Colonic mucosa (tissue), 4 donors: ENCODE results near the gene PLEKHJ1. TPM values are rescaled to one million over a fixed set of nuclear protein-coding genes. Genes with fewer than 3 reads are reported as not detected.

Experiments used
- DNase-seq: peaks from one replicate; pipeline ENCODE4 v3.0.0-alpha.2; 2020
- H3K27ac ChIP-seq: fragments of 200-600 bp; one replicate; pipeline ENCODE4 v1.8.0; 2021
- H3K27me3 ChIP-seq: fragments of 200-600 bp; one replicate; pipeline ENCODE4 v1.8.0; 2021
- H3K36me3 ChIP-seq: fragments of 200-600 bp; one replicate; pipeline ENCODE4 v1.8.0; 2021
- H3K4me1 ChIP-seq: fragments of 200-600 bp; one replicate; pipeline ENCODE4 v1.8.0; 2021; ENCODE audit warnings: mild to moderate bottlenecking
- H3K4me3 ChIP-seq: fragments of 200-600 bp; one replicate; pipeline ENCODE4 v1.8.0; 2021
- H3K9ac ChIP-seq, 2 donors: one replicate each; pipeline ENCODE4 v1.7.0; 2013; ENCODE audit warnings: control low read depth in 2 of 2, low read depth in 2 of 2, low read length in 2 of 2
- H3K9me3 ChIP-seq: fragments of 200-600 bp; one replicate; pipeline ENCODE4 v1.8.0; 2021
- intact Hi-C: fragments of 100-400 bp; cut with DNase I; formaldehyde crosslinking; loops from one replicate; pipeline ENCODE4 v1.14.1; 2022
- total RNA-seq, 2 donors: library from RNA; stranded (reverse); fragmentation: NEBNext Ultra II Directional in 1 of 2; extraction: Animal tissue kit (Norgen Biotek cat#: 25700) in 1 of 2; gene quantifications; one replicate each; pipeline ENCODE4 v1.2.1, GENCODE V29; 2021
- TF ChIP-seq, protein P1 (sequence below): fragments of 200-600 bp; IDR thresholded peaks from one replicate; pipeline ENCODE4 v1.8.0; 2022; ENCODE audit warnings: antibody characterized with exemption, mild to moderate bottlenecking
- donor health status: healthy.
- donor health status: DM: no; HTN: no; CAD: no.
- donor health status: DM: no; HTN: no; CAD: no.

The PLEKHJ1 gene
- total RNA-seq, 2 donors from 2014 or later = 176 to 238 TPM

DNA sequence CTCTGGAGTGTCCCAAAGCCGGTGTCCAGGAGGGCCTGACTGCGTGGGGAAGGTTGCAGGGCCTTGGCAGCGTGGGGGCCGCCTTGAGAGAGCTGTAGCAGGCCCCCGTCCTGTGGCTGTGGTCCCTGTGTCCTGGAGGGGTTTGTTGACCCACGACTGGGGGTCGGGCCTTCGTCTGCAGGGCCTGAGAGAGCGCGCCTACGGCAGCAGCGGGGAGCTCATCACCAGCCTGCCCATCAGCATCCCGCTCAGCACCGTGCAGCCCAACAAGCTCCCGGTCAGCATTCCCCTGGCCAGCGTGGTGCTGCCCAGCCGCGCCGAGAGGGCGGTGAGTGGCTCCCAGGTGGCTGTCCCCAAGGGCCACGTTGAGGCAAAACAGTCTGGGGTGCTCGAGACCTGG is 18.5 kb downstream of the PLEKHJ1 start:
- Histone ChIP-seq H3K9me3 (no peaks in the 10 kb centered on the region), H3K9ac (no peak overlapping the region), H3K27me3 (no peaks in the 10 kb centered on the region), H3K36me3 (peaks cover 11% of the 10 kb centered on the region), H3K4me3 (no peak overlapping the region), H3K27ac (no peak overlapping the region), H3K4me1 (peaks cover 12% of the 10 kb centered on the region)
- no peak for DNase-seq
- intact Hi-C loops = no loop called here
- TF ChIP-seq, protein P1, sequence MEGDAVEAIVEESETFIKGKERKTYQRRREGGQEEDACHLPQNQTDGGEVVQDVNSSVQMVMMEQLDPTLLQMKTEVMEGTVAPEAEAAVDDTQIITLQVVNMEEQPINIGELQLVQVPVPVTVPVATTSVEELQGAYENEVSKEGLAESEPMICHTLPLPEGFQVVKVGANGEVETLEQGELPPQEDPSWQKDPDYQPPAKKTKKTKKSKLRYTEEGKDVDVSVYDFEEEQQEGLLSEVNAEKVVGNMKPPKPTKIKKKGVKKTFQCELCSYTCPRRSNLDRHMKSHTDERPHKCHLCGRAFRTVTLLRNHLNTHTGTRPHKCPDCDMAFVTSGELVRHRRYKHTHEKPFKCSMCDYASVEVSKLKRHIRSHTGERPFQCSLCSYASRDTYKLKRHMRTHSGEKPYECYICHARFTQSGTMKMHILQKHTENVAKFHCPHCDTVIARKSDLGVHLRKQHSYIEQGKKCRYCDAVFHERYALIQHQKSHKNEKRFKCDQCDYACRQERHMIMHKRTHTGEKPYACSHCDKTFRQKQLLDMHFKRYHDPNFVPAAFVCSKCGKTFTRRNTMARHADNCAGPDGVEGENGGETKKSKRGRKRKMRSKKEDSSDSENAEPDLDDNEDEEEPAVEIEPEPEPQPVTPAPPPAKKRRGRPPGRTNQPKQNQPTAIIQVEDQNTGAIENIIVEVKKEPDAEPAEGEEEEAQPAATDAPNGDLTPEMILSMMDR = no peak

DNA sequence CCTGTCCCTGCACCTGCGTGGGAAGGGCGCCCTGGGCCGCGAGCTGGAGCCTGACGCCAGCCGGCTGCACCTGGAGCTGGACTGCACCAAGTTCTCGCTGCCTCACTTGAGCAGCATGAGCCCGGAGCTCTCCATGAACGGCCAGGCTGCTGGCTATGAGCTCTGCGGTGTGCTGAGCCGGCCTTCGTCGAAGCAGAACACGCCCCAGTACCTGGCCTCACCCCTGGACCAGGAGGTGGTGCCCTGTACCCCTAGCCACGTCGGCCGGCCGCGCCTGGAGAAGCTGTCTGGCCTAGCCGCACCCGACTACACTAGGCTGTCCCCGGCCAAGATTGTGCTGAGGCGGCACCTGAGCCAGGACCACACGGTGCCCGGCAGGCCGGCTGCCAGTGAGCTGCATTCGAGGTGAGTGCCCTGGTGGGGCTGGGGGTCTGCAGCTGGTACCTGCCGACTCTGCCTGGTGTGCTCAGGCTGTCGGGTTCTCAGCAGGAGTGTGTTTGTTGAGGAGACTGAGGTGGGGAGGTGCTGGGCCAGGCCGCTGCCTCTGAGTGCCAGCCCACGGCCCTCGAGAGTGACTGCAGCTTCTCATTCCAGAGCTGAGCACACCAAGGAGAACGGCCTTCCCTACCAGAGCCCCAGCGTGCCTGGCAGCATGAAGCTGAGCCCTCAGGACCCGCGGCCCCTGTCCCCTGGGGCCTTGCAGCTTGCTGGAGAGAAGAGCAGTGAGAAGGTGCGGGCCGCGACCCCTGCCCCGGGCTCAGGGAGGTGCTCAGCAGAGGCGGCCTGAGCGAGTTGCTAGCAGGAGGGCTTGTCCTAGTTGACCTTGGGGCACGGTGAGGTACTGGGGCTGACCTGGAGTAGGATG is 19.5 kb downstream of the PLEKHJ1 start:
- no peak overlapping the region for H3K4me3 ChIP-seq
- intact Hi-C loops = no loop called here
- H3K36me3 ChIP-seq = peaks cover 14% of the 10 kb centered on the region
- no peak overlapping the region for H3K27ac ChIP-seq
- H3K4me1 ChIP-seq = peaks cover 17% of the 10 kb centered on the region
- no peak for DNase-seq
- TF ChIP-seq, protein P1 = no peak
- H3K9me3 ChIP-seq = no peaks in the 10 kb centered on the region
- no peaks in the 10 kb centered on the region for H3K27me3 ChIP-seq
- H3K9ac ChIP-seq = no peak overlapping the region

DNA sequence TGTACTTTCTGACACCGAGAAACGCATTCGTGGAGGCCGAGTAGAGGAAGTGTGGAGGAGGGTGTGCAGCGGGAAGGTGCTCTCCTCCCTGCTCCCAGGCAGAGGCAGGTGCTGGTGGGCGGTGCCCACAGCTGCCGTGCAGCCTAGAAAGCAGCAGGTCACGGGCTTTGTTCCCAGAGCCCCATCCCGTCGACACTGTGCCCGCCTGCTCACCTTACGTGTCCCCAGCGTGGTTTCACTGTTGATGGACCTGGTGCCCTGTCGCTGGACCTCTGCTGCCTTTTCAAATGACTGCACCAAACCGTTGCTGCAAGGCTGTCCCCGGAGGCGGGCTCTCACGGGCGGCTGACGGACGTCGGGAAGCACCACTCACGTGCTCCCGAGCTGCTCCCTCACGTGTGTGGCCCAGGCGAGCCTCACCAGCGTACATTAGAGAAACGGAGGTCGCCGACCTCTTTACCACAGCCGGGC is 20.8 kb downstream of the PLEKHJ1 start:
- Histone ChIP-seq H3K27ac (no peak overlapping the region), H3K9me3 (no peaks in the 10 kb centered on the region), H3K4me1 (peaks cover 17% of the 10 kb centered on the region), H3K36me3 (peaks cover 25% of the 10 kb centered on the region), H3K9ac (no peak overlapping the region), H3K27me3 (no peaks in the 10 kb centered on the region), H3K4me3 (no peak overlapping the region)
- no peak for DNase-seq
- intact Hi-C loops = no loop called here
- TF ChIP-seq, protein P1 = no peak

DNA sequence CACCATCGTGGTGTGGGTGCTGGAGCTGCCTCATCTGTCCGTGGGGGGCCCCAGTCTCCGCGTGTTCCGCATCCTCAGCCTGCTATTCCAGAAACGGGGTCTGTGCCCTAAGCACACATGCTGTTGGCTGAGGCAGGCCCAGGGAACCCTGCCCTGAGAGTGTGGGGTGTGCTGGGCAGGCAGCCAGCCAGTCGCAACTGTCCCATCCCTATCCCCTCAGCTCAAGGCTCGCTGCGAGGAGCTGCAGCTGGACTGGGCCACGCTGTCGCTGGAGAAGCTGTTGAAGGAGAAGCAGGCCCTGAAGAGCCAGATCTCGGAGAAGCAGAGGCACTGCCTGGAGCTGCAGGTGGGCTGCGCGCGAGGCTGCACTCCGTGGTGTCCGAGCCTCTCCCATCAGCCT is 21.9 kb downstream of the PLEKHJ1 start:
- H3K27me3 ChIP-seq = no peaks in the 10 kb centered on the region
- peaks cover 17% of the 10 kb centered on the region for H3K4me1 ChIP-seq
- no peak for DNase-seq
- H3K36me3 ChIP-seq = peaks cover 21% of the 10 kb centered on the region
- peak overlapping the region; percentile 78 for H3K27ac ChIP-seq
- peak overlapping the region in 1 of 2 donors; percentile 77 for H3K9ac ChIP-seq
- intact Hi-C loops = no loop called here
- TF ChIP-seq, protein P1 = no peak
- H3K9me3 ChIP-seq = no peaks in the 10 kb centered on the region
- no peak overlapping the region for H3K4me3 ChIP-seq

DNA sequence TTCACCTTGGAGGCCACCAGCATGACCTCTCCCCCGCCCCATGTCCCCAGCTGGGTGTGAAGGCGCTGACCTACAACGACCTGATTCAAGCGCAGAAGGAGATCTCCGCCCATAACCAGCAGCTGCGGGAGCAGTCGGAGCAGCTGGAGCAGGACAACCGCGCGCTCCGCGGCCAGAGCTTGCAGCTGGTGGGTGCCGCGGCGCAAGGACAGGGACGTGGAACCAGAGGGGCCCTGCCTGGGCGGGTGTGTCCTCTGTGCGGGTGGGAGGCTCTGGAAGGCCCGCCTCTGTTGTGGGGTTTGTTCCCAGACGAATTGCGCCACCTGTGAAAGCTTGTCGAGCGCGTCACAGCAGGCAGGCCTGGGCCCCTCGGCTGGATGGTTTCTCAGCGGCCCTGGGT is 22.3 kb downstream of the PLEKHJ1 start:
- no peak for DNase-seq
- Histone ChIP-seq H3K4me3 (no peak overlapping the region), H3K9ac (peak overlapping the region in 1 of 2 donors; percentile 77)

More for the DNA sequence above, 22.3 kb downstream of the PLEKHJ1 start:
- Histone ChIP-seq H3K36me3 (peaks cover 21% of the 10 kb centered on the region), H3K4me1 (peaks cover 17% of the 10 kb centered on the region), H3K9me3 (no peaks in the 10 kb centered on the region), H3K27ac (peak overlapping the region; percentile 78), H3K27me3 (no peaks in the 10 kb centered on the region)
- intact Hi-C loops = no loop called here
- TF ChIP-seq, protein P1 = no peak
